Nephron progenitor cell (in vitro differentiated cells): ENCODE data around the gene XPNPEP1.

ENCODE experiments used
- DNase-seq: peaks from one replicate; pipeline ENCODE4 v3.0.0; 2021
- H3K27ac Mint-ChIP-seq: 2 replicates; pipeline ENCODE4 v1.8.0; 2021; ENCODE audit warnings: mild to moderate bottlenecking, moderate library complexity, mixed read lengths
- H3K27me3 Mint-ChIP-seq: 2 replicates; pipeline ENCODE4 v1.8.0; 2021; ENCODE audit warnings: mild to moderate bottlenecking, low read depth, mixed read lengths; ENCODE audit not compliant: poor library complexity
- H3K36me3 Mint-ChIP-seq: 2 replicates; pipeline ENCODE4 v1.8.0; 2021; ENCODE audit warnings: low read depth, mixed read lengths
- H3K4me1 Mint-ChIP-seq: 2 replicates; pipeline ENCODE4 v1.8.0; 2021; ENCODE audit warnings: mixed read lengths
- H3K4me3 Mint-ChIP-seq: 2 replicates; pipeline ENCODE4 v1.8.0; 2021; ENCODE audit warnings: mild to moderate bottlenecking, moderate library complexity, mixed read lengths
- H3K9me3 Mint-ChIP-seq: 2 replicates; pipeline ENCODE4 v1.8.0; 2021; ENCODE audit warnings: mild to moderate bottlenecking, moderate library complexity, mixed read lengths
- TF ChIP-seq, protein P1 (sequence below): fragments of 200-600 bp; sonication (generic); IDR thresholded peaks from 2 replicates; pipeline ENCODE4 v1.5.0; 2021; ENCODE audit warnings: antibody characterized with exemption

XPNPEP1 gene

DNA sequence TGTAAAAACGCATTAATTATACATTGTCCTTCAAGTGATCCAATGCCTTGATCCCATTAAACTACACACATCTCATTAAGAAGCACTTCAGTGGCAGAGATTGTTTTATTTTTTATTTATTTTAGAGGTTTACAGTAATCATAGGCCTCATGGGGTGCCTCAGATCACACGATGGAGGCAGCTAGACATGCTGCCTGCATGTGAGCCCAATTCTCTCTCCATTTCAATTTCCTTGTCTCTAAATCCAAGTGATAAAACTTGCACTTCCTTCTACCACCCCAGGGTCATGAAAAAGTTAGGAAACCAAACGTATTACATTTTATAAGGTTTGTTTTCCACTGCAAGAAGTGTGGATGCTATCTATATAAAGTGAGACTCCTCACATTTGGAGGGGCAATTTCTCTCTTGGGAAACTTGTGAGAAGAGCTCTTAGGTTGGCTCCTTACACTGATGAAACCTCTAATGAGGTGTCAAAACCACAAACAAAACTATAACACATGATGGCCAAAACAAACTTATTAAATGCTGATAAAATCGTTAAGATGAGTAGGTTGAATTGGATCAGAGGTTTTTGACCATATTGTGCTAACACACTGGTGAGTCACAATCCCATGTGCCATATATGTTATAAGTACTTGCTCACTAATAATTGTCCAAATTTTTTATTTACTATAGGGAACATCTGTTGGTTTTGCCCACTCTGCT, 22.3 kb upstream of the XPNPEP1 start:
- Mint-ChIP-seq H3K4me3 (no peak overlapping the region), H3K27ac (no peak overlapping the region), H3K27me3 (peaks cover 6% of the 10 kb centered on the region), H3K36me3 (peaks cover 11% of the 10 kb centered on the region), H3K9me3 (peaks cover 9% of the 10 kb centered on the region), H3K4me1 (peaks cover 14% of the 10 kb centered on the region)
- no peak for DNase-seq
- TF ChIP-seq, protein P1, sequence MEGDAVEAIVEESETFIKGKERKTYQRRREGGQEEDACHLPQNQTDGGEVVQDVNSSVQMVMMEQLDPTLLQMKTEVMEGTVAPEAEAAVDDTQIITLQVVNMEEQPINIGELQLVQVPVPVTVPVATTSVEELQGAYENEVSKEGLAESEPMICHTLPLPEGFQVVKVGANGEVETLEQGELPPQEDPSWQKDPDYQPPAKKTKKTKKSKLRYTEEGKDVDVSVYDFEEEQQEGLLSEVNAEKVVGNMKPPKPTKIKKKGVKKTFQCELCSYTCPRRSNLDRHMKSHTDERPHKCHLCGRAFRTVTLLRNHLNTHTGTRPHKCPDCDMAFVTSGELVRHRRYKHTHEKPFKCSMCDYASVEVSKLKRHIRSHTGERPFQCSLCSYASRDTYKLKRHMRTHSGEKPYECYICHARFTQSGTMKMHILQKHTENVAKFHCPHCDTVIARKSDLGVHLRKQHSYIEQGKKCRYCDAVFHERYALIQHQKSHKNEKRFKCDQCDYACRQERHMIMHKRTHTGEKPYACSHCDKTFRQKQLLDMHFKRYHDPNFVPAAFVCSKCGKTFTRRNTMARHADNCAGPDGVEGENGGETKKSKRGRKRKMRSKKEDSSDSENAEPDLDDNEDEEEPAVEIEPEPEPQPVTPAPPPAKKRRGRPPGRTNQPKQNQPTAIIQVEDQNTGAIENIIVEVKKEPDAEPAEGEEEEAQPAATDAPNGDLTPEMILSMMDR, result no peak

DNA sequence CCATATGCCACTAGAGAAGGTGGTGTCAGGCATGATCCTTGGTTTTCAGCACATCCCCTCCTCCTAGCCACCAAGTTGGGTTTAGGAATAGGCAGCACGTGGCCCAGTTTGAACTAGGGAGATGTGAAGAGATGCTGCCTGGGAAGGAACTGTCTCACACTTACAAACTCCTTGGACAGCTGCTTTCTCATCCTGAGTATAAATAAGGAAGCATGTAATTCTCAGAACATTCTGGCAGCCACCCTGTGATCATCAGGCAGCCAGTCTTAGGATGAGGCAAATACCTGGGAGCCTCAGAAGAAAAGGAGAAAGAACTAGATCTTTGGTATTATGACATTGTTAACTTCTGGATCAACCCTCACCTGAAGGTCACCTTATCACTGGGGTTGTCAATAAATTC, 21.3 kb upstream of the XPNPEP1 start:
- Mint-ChIP-seq H3K27me3 (peaks cover 6% of the 10 kb centered on the region), H3K36me3 (peaks cover 10% of the 10 kb centered on the region), H3K27ac (no peak overlapping the region), H3K4me3 (no peak overlapping the region), H3K4me1 (peaks cover 14% of the 10 kb centered on the region), H3K9me3 (peaks cover 4% of the 10 kb centered on the region)
- DNase-seq, result no peak
- TF ChIP-seq, protein P1, result no peak

DNA sequence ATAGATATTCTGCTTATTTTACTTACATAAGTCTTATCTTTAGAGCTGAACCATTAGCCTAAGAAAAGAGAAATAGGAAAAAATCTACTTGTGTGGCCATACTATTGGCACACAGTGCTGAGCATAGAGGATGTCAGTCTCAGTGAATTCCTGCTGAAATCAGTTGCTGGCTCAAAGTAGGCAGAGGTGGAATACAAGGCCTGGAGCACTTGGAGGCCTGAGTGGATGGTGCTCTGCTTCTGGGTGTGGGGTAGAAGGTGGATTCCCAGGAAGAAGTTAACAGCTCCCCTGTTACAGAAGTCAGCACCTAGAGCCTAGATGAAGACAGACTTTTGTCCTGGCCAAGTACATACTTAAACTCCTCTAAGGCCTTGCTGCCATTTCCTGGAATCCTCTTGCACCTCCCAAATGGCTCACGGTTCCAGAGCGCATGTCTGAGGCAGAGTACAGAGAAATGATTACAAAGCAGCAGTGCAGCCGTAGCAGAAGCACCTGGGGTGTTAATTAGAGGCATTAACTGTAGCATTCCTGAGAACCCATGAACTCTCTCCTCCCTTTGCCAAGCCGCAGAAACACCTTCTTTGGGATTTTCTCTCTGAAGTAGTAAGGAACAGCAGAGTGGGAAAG, 18.0 kb upstream of the XPNPEP1 start:
- DNase-seq, result no peak
- Mint-ChIP-seq H3K36me3 (no peaks in the 10 kb centered on the region), H3K27ac (no peak overlapping the region), H3K4me3 (no peak overlapping the region), H3K4me1 (peaks cover 19% of the 10 kb centered on the region), H3K9me3 (peaks cover 3% of the 10 kb centered on the region), H3K27me3 (peaks cover 6% of the 10 kb centered on the region)
- TF ChIP-seq, protein P1, result no peak

DNA sequence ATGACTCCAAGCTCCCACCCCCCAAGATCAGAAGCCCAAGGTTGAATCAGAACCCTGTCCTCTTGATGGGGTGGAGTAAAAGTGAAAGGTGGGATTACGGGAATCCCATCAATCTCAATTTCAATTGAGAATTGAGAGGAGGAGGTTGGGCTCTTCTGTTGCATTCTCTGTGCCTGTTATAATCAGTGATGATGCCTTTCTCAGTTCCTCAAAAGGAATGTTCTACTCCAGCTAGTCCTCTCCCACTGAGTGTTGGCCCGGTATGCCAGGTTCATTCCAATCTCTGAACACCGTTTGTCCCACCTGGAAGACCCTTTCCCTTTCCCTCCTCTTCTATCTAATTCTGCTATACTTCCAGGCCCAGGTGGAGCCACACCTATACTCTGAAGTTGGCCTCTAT, 17.2 kb upstream of the XPNPEP1 start:
- DNase-seq, result no peak
- H3K36me3 Mint-ChIP-seq, result no peaks in the 10 kb centered on the region
- peaks cover 6% of the 10 kb centered on the region for H3K27me3 Mint-ChIP-seq
- peaks cover 25% of the 10 kb centered on the region for H3K4me1 Mint-ChIP-seq
- H3K4me3 Mint-ChIP-seq, result no peak overlapping the region
- no peak overlapping the region for H3K27ac Mint-ChIP-seq
- TF ChIP-seq, protein P1, result no peak
- peaks cover 3% of the 10 kb centered on the region for H3K9me3 Mint-ChIP-seq

DNA sequence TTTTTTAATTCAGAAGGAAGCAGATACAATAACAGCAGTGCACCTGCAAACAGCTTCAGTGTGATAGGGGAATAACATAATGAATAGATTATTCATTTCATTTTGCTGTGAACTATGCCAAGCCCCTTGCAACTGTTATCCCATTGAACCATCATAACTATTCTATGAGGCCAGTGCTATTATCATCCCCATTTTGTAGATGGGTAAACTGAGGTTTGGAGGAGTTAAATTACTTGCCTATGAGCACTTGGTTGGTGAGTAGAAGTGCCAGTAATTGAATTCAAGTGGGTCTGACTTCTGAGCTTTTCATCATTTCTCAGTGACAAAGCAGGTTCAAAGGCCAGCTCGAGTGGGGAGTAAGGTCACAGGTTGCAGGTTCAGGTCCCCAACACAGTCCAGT, 16.8 kb upstream of the XPNPEP1 start:
- peaks cover 30% of the 10 kb centered on the region for H3K4me1 Mint-ChIP-seq
- H3K27me3 Mint-ChIP-seq, result peaks cover 6% of the 10 kb centered on the region
- no peaks in the 10 kb centered on the region for H3K36me3 Mint-ChIP-seq
- H3K27ac Mint-ChIP-seq, result no peak overlapping the region
- H3K4me3 Mint-ChIP-seq, result no peak overlapping the region
- DNase-seq, result no peak
- TF ChIP-seq, protein P1, result no peak
- peaks cover 3% of the 10 kb centered on the region for H3K9me3 Mint-ChIP-seq
